GM21737 (cell line): ENCODE data around the gene CRIM1.

Experiments used
- ATAC-seq: cut with Tn5 transposase; IDR thresholded peaks from one replicate; pipeline ENCODE4 v1.9.1; 2021; ENCODE audit warnings: mild to moderate bottlenecking, moderate library complexity; ENCODE audit not compliant: unreplicated experiment

Gene CRIM1

DNA sequence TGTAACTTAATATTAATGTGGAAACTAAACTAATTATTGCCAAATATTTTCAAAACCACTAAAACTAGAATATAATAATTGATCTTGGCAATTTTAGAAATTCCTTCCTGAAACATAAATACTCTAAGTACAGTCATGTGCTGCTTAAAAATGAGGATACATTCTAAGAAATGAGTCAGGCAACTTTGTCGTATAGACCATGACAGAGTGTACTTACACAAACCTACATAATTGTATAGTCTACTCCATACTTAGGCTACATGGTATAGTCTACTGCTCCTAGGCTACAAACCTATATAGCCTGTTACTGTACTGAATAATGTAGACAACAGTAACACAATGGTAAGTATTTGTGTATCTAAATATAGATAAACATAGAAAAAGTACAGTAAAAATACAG is 214.8 kb downstream of the CRIM1 start:
- no peak for ATAC-seq

DNA sequence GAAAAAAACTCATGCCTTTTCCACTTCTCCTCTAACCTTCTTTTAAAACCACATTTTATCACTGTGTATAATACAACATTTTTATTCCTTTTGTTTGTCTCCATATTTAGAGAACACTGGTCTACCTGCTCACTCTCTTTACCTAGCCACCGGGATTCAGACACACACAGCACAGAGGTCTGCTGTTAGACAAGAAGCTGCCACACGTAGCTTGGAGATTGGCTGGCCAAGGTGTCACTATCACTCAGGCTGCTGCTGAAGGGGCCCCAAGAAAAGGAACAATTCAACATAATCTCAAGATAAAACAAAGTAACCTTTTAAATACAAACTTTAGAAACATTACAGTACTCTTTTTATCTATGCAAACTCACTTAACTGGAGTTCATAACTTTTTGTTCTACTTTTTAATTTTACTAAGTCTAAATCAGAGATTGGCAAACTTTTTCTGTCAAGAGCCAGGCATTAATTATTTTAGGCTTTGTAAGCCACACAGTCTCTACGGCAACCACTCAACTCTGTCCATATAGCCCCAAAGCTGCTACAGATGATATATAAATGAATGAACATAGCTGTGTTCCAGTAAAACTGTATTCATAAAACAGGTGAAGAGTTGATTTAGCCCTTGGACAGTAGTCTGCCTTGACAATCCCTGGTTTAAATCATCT is 216.6 kb downstream of the CRIM1 start:
- no peak for ATAC-seq

DNA sequence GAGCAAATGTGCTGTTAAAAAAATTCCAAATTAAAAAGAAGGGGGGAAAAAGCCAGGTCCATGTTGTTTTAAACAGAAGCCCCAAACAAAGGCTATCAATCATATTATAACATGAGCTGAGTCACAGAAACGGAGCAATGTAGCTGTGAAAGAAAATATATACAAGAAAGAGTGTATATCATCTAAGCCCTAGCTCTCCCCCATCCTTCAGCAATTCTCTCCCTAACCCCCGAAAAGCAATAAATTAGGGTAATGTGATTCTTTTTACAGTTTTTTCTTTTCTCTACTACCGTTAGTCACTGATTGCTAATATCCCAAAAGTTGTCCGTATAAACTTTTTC is 217.1 kb downstream of the CRIM1 start:
- ATAC-seq, result no peak

DNA sequence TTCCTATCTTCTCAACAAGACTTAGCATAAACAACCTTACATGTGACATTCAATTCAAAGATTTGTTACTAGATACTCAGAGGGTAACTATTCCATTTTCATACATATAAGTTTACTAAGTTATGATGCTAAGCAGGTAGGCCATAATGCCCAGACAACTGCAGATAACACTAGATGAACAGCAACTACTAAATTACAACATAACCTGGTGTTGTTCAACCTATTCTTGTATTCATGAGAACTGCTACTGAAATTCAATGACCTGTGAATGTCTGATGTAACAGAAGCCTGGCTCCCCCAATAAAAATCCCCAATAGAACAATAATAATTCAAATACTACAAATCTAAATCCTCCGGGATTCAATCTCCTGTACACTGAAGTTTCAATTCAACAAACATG is 217.6 kb downstream of the CRIM1 start:
- ATAC-seq, result no peak

DNA sequence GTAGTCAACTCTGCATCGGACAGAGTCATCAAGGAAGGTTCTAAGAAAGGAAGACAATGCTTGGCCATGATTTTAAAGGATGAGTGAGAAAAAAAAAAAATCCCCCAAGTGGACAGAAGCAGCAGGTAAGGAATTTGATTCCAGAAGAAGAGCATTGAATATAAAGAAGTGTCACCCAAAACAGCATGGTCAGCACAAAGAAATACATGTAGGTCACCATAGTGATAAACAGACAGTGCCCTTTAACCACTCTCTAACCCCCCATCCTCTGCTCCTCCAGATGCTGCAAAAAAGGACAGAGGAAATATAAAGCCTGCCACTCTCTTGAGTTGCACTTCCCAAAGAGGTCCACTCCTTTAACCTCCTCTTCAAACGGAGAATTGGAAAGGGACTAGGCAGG is 219.0 kb downstream of the CRIM1 start:
- no peak for ATAC-seq

DNA sequence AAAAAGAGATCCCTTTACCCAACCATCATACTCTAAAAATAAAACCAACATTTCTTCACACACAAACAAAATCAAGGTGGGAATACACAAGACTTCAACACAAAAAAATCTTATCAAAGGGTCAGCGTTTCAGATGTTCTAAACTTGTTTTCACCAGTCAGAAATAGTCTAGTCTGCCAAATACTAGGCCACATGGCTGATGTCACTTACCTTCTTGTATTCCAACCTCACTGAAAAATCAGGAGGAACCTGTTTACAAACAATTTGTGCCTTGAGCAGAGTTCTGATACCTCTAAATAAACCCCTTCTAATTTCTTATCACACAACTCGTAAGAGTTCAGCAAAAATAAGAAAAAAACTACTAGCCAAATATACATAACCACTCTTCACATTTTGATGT is 222.3 kb downstream of the CRIM1 start:
- ATAC-seq, result no peak

DNA sequence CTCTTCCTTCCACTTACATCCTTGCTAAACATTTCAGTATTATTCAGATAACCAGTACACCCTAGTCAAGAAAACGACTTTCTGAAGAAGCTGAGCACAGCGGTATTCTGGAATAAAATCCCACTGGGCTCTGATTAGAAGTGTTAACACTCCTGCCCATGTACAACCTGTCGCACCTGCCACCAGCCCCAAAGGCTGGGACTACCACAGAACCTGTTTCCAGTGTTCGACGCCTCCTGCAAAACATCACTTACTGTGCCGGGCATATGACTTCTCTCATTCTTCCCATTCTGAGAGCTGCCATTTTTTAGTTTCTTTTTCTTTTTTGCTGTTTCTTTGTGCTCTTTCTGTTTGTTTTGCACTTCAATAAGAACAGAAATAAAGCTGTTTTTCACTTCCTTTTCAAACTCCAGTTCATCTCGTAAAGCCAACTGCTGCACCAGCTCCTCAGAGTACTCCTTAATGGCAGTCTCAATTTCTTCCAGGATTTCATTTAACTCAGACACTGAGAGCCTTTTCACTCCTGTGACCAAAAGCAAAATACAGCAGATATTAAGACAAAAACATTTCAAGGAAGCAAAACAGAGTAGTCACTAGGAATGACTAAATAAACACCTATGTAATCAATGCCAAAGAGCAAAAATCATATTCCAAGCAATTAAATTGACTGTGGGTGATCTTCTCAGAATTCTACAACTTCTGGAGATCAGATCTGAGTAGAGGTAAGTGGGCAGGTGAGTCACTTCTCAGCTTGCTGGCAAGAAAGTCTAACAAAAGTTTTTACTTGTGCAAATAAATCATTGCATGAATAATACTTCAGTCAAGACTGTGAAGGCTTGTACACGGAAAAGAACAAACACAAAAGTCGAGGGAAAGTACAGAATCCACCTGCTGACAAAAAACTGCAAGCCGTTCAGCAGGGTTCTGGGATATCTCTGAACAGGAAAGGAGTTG is 223.0 kb downstream of the CRIM1 start:
- ATAC-seq, result no peak

DNA sequence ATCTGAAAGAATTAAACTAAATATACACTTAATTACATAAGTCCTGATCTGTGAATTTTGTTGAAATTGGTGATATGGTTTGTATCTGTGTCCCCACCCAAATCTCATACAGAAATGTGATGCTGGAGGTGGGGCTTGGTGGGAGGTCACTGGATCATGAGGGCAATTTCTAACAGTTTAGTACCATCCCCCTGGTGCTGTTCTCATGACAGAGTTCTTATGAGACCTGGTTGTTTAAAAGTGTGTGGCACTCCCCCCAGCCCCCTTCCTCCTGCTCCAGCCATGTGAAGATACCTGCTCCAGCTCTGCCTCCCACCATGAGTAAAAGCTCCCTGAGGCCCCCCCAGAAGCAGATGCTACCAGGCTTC is 223.7 kb downstream of the CRIM1 start:
- no peak for ATAC-seq

DNA sequence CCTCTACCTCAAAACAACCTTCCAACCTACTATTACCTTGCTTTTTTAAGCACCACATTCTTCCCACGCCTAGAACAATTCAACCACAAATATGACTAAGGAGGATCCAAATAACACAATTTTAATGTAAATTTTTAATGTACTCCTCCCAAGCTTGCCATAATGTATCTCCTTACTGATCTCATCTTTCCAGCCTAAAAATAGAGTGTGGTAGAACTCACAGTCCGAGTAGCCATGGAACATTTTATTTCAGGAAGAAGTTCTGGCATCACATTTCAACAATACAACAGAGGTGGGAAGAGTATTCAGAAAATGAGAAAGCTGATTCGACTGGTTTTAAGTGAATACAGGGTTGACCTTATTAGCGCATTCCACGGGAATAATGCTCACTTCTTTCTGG is 227.0 kb downstream of the CRIM1 start:
- ATAC-seq, result no peak

DNA sequence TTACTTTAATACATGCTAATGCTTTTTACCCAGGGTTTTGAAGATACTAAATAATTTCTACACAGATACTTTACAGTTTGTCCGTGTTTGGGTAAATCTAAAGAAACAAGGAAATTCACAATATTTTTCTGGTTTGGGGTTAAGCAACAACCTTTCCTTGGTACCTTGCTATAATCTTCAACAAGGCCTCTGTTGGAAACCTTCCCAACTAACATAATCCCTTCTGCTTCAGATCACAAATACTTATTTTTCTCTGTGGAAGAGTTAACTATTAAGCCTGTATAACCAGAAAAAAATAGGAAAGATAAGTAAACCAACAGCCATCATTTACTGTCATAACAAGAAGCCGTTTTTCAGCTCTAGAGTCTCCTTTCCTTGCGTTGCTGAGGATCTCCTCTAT is 227.4 kb downstream of the CRIM1 start:
- ATAC-seq, result no peak

DNA sequence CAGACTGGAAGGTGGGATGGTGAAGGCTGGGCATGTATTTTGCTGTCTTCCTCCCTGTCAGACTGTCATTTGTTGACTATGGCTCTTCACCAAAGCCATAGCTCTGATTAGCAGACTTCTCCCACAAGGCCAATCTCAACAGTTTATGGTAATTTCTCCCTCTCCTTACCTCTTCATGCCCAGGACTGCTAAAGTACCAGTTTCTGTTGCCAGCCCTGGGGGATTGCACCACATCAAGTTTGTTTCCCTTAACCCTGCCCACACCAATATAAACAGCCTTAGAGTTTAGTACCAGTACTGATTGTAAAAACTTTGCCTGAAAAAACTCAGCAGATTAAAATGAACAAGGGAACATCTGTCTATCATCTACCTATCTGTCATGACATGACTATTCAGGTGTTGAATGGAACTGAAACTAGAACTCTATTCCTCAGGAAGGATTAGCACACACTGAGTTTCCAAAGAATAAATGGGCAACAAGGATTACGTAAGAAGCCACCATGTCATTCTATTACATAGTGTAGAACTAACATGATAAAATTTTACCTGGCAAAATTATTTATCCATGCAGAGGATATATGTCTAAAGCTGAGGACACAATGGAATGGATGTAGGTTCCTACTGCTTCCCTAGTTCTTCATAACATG is 228.7 kb downstream of the CRIM1 start:
- ATAC-seq, result no peak

DNA sequence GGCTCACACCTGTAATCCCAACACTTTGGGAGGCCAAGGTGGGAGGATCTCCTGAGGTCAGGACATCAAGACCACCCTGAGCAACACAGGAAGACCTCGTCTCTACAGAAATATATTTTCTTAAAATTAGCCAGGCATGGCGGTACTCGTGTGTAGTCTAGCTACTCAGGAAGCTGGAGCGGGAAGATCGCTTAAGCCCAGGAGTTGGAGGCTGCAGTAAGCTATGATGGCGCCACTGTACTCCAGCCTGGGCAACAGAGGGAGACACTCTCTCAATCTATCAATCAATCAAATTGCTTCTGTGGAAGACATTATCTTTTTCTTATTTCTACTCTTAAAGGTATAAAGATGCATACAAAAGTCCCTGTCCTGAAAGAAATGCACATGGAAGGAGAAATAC is 231.1 kb downstream of the CRIM1 start:
- no peak for ATAC-seq

DNA sequence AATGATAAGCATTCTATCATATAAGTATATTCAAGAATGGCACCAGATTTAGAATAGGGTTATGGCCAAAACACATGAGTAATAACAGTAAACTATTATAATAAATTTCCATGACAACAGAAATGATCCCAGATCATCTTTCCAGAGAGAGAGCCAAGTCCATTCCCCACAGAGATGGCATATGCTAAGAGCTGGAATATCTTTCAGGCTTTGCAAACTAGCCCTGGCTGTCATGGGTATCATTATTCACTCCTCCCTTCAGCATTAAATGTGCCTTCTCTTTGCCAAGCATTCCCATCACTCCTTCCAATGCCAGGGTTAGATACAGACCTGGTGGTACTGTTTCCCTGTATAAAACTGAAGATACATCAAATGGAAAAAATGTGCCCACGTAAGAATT is 231.5 kb downstream of the CRIM1 start:
- no peak for ATAC-seq

DNA sequence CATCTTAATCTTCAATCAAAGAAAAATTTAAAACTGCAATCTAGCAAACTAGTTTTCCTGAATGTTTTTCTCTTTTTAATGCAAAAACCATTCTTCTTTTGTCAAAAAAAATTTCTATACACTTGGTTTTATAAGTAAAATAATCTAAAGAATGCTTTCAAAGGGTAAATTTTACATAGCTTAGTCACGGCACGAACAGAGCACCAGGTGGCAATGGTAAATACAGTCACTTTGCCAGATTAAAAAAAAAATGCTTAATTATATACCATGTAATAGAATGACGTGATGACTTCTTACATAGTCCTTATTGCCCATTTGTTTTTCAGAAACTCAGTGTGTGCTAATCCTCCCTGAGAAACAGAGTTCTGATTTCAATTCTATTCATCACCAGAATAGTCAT is 232.0 kb downstream of the CRIM1 start:
- no peak for ATAC-seq

DNA sequence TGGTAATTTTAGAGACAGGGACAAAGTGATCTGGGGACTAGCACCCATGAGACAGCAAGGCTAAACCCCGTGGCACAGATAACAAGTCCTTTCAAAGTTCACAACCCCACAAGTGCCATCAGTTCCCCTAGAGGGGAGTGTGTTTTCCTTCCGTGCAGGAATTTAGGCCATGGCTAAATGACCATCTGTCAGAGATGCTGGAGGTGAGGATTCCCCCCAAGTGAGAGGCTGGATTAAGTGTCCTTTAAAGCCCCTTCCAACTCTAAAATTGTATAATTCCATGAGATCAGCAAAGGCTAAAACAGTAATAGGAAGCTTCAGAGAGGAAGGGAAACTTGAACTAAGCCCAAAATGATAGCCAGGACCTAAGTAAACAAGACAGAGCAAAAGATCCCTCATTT is 233.7 kb downstream of the CRIM1 start:
- no peak for ATAC-seq

DNA sequence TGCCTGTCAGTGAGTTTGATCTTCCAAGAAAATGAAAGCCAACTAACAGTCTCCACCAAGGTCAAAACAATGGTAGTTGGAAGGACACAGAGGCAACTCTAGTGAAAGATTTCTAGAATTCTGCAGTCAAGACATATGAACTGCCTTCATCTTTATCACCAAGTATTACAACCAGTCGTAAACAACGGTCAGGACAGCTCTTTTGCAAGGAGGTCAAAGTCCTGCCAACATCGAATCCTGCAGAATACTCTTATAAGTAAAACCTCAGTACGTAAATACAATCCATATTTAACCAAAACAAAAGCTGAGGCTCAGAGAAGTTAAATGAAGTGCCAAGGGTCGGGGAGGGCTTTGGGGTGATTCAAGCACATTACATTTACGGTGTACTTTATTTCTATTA is 239.3 kb downstream of the CRIM1 start:
- ATAC-seq, result no peak

DNA sequence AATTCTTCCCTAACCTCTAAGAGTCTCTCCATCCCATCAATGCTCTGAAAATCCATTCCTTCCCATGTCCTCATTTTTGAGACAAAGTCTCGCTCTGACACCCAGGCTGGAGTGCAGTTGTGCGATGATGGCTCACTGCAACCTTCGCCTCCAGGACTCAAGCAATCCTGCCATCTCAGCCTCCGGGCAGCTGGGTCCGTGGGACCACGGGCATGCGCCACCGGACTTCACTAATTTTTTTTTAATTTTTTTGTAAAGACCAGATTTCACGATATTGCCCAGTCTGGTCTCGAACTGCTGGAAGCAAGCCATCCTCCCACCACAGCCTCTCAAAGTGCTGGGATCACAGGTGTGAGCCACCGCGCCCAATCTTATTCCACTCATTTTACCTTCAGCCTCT is 240.8 kb downstream of the CRIM1 start:
- no peak for ATAC-seq

DNA sequence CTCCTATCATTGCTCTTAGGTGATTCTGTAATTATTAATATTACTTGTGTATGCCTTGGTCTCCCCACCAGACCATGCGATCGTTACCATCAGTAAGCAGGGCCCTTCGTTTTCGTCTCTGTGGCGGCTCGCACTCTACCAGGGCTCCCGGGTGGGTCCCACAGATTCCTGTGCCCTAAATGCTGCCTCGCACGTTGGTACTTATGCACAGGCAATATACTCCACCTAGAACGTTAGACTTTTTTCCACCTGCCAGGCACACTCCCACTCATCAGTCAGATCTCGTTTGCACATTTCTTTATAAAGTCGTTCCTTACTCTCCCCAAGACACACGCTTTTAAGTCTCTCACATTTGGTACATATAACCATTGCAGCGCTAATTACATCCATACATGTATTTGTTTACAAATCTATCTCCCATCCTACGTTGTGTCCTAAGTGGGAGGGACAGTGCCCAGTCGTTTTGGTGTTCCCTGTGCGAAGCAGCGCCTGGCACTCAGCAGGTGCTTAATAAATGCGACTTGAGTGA is 241.5 kb downstream of the CRIM1 start:
- ATAC-seq, result no peak

DNA sequence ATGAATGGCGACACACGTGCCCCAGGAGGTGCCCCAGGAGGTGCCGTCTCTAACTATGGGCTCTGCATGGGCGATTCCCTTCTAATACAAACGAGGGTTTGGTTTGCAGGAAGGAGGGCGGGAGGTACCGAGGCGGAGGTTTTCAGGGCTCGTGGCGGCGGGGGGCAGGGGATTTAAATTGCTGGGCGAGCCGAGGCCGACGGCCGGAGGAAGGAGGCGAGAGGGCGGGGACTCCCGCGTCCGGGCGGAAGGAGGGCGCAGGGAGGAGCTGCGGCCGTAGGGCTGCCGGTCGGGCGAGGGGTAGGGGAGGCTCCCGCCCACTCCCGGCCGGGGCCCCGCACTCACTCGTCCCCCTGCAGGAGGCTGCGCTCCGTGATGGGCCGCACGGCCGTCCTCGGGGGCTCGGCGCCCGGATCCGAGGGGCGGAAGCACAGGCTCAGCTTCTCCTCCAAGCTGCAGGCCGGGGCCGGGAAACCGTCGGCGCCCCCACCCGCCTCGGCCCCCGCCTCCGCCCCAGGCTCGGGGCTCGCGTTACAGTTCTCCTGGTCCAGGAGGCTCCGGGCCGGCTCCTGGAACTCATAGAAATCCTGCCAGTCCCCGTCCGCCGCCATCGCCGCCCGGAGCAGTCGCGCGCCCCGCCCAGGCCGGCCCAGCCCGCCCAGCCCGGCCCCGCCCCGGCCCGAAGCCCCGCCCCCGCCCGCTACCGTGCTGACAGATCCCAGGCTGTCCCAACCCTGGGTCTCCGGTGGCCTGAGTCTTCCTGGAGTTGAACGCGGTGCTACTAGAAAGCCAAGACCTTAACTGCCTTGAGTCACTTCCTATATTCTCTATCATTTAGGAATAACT is 242.2 kb downstream of the CRIM1 start, which contains the start of gene FEZ2:
Gene FEZ2 (minus strand): TSS at position 637 of the 846 bp plus-strand sequence. CDS start 26 bp downstream, at position 611.
- peak; percentile 99 for ATAC-seq
